Measurements from ENCODE around the gene TSPAN5.
A peak's percentile ranks its signal among the peaks of the same experiment; 100 is the strongest.
"Not testable (repeated sequence)": the region's sequence is repeated elsewhere in the genome, so short reads cannot be mapped to it uniquely, and the experiment has no call there.

The TSPAN5 gene

DNA sequence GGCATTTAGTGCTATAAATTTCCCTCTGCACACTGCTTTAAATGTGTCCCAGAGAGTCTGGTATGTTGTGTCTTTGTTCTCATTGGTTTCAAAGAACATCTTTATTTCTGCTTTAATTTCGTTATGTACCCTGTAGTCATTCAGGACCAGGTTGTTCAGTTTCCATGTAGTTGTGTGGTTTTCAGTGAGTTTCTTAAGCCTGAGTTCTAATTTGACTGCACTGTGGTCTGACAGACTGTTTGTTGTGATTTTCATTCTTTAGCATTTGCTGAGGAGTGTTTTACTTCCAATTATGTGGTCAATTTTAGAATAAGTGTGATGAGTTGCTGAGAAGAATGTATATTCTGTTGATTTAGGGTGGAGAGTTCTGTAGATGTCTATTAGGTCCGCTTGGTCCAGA lies 124.3 kb downstream of the TSPAN5 start:
- H3K4me3 Mint-ChIP-seq; H3K9me3 Mint-ChIP-seq; H3K27me3 Mint-ChIP-seq (ENCODE audit: low read depth): not testable (repeated sequence)
- Mint-ChIP-seq H3K36me3 (ENCODE audit: low read depth) (peaks cover 18% of the 10 kb centered on the region), H3K27ac (peak overlapping the region; percentile 17), H3K4me1 (ENCODE audit: low read depth) (peaks cover 28% of the 10 kb centered on the region)

DNA sequence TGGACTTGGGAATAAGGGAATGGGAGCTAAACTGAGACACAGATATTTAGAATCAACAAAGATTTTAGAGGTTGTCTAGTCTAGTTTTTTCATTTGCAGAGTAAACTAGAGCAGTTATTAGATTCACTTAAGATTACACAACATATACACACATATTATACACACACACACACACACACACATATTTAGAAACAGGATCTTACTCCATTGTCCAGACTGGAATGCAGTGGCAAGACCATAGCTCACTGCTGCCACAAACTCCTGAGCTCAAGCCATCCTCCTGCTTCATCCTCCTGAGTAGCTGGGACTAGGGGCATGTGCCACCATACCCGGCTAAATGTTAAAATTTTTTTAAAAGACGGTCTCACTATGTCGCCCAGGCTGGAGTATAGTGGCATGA lies 127.8 kb downstream of the TSPAN5 start:
- peaks cover 8% of the 10 kb centered on the region for H3K36me3 Mint-ChIP-seq (ENCODE audit: low read depth)
- H3K4me1 Mint-ChIP-seq (ENCODE audit: low read depth): peaks cover 32% of the 10 kb centered on the region
- no peak overlapping the region for H3K27ac Mint-ChIP-seq
- no peaks in the 10 kb centered on the region for H3K27me3 Mint-ChIP-seq (ENCODE audit: low read depth)
- no peak overlapping the region for H3K4me3 Mint-ChIP-seq
- H3K9me3 Mint-ChIP-seq: no peaks in the 10 kb centered on the region

DNA sequence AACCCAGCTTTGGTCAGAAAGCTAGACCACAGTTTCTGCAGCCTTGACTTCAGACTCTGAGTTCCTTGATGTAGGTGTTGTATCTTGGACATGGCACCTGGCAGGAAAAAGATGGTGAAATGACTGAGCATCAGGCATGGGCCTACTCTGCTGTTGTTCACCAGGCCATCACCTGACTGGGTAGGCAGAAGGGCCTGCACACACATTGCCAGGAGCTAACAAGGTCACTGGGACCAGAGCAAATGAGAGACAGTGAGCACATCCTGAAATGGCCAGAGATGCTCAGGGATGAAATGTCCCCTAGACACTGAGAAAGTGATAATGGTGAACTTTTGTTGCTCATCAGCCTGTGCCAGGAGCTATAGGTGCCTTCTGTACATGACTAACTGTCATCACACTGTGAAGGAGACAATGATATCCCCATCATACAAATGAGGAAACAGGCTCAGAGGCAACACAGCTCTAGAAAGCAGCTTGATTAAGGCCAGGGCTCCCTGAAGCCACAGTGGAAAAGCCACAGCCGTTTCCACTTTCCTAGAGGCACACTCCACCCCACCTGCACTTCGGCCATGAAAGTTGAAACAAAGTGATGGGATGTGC lies 128.3 kb downstream of the TSPAN5 start:
- H3K27ac Mint-ChIP-seq: peak overlapping the region; percentile 55
- H3K4me1 Mint-ChIP-seq (ENCODE audit: low read depth): peaks cover 30% of the 10 kb centered on the region
- peaks cover 8% of the 10 kb centered on the region for H3K36me3 Mint-ChIP-seq (ENCODE audit: low read depth)
- no peaks in the 10 kb centered on the region for H3K9me3 Mint-ChIP-seq
- H3K4me3 Mint-ChIP-seq: no peak overlapping the region
- no peaks in the 10 kb centered on the region for H3K27me3 Mint-ChIP-seq (ENCODE audit: low read depth)

DNA sequence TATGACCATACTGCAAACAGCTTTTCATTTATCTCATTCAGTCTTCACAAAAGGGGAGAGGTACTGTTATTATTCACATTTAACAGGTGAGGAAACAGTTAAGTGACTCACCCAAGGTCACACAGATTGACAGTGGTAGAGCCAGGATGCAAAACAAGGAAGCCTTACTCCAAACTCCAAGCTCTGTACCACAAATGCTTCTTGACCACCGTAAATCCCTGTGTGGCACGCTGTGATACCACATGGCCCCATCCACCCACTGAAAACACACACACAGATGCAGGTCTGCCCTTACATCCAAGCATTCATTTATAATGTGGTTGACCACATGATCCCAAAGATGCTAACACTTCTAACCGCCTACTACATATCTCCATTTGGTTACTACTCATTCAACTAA lies 129.5 kb downstream of the TSPAN5 start:
- Mint-ChIP-seq H3K27me3 (ENCODE audit: low read depth) (no peaks in the 10 kb centered on the region), H3K36me3 (ENCODE audit: low read depth) (peaks cover 4% of the 10 kb centered on the region), H3K4me1 (ENCODE audit: low read depth) (peaks cover 24% of the 10 kb centered on the region), H3K9me3 (no peaks in the 10 kb centered on the region), H3K27ac (peak overlapping the region; percentile 59), H3K4me3 (no peak overlapping the region)

DNA sequence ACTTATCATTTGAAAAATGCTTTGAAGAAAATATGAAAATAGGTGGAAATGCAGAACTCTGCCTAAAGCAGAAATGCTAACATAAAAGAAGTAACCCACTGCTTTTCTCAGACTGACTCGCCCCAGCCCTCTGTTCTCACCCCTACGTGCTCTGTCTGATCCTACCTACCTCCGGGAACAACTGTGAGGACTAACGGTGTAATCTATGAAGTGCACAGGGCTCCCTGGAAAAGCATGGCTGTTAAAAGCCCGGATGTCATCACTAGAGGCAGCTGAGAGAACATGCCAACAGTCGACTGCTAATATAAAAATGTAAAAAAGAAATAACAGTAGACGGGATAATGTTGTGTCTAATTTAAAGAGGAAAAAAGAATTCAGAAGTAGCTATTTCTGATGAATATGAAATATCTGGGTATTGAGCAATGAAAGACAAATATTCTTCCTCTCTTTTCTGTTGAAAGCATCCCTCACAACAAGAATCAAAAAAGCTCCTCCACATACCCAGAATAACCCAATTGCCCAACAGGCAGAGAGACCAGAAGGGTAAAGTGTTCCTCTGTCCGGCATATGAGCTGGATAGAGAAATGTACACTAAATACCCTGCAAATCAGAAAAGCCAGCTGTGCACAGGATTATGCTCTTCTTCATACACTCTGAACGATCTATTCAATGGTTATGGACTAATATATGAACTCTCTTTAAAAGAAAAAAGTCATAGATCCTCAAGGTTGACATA lies 130.7 kb downstream of the TSPAN5 start:
- Mint-ChIP-seq H3K27ac (no peak overlapping the region), H3K9me3 (no peaks in the 10 kb centered on the region), H3K36me3 (ENCODE audit: low read depth) (peaks cover 4% of the 10 kb centered on the region), H3K4me3 (no peak overlapping the region), H3K4me1 (ENCODE audit: low read depth) (peaks cover 24% of the 10 kb centered on the region), H3K27me3 (ENCODE audit: low read depth) (no peaks in the 10 kb centered on the region)

DNA sequence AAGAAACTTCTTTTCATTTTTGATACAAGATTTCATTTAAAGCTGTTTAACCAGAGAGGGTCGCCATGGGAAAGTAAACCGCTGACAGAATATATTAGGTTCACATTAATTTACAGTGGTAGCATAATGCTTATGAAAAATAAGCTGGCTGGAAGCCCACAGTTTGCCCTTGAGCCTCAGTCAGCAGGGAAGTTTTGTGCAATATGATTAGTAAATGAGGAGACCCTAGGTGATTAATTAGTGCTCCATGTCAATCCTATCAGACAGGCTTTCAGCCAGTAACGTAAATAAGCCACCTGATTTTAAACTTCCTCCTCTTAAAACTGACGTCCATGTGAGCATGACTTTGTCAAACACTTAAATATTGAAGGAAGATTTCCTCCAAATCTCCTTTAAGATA lies 134.2 kb downstream of the TSPAN5 start:
- H3K36me3 Mint-ChIP-seq (ENCODE audit: low read depth): no peaks in the 10 kb centered on the region

DNA sequence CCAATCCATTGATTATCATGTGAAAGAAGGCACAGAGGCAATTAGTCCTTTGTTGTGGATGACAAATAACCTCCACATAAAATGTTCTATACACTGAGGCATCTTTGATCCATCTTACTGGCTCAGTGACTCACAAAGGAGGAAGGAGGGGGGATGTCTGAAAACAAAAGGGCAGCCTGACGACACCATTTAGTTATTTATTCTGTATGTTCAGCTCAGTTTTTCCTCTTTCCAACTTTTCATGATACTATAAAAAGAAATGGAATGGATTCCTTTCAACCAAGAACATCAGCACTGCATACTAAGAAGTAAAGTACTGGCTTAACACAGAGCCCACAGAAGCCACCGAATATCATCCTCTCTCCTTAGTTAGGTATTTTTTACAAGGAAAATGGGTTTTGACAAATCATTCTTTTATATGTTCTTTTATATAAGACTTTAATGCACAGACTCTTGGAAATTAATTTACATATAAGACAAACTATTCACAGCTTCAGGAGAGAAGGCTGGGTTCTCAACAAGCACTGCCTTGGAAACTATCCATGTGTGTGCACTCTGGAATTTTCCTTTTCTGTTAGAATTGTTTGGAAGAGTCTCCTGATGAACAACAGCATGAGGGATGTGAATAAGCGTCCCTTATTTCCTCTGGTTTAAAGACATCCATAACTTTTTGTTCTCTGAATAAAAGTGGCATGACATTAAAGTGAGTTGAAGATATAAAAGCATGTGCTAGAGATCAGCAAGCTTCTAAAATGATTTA lies 135.6 kb downstream of the TSPAN5 start:
- H3K9me3 Mint-ChIP-seq: no peaks in the 10 kb centered on the region
- no peaks in the 10 kb centered on the region for H3K36me3 Mint-ChIP-seq (ENCODE audit: low read depth)
- no peak overlapping the region for H3K4me3 Mint-ChIP-seq
- H3K27me3 Mint-ChIP-seq (ENCODE audit: low read depth): no peaks in the 10 kb centered on the region
- no peak overlapping the region for H3K27ac Mint-ChIP-seq
- peaks cover 39% of the 10 kb centered on the region for H3K4me1 Mint-ChIP-seq (ENCODE audit: low read depth)

More for the DNA sequence above, 134.2 kb downstream of the TSPAN5 start:
- Mint-ChIP-seq H3K27ac (no peak overlapping the region), H3K4me1 (ENCODE audit: low read depth) (peaks cover 35% of the 10 kb centered on the region), H3K4me3 (no peak overlapping the region), H3K9me3 (no peaks in the 10 kb centered on the region), H3K27me3 (ENCODE audit: low read depth) (no peaks in the 10 kb centered on the region)

DNA sequence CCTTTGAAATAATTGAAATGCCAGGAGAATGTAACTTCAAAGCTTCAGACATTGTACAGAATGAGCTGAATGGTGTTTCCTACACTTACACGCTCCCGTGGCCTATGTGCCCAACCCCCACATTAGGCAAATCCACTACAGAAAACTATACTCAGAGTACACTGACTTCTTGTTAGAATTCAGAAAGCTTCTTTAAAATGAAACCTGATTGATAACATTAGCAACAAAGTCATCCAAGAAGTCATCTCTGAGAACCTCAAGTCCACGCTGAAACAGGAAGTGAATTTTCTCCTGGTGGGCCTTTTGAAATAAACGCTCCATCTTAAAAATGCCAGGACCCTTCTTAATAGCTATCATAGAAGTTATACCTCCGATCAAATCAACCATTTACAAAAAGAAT lies 136.3 kb downstream of the TSPAN5 start:
- Mint-ChIP-seq H3K27ac (peak overlapping the region; percentile 20), H3K4me3 (no peak overlapping the region), H3K4me1 (ENCODE audit: low read depth) (peaks cover 44% of the 10 kb centered on the region), H3K27me3 (ENCODE audit: low read depth) (no peaks in the 10 kb centered on the region), H3K9me3 (peaks cover 1% of the 10 kb centered on the region), H3K36me3 (ENCODE audit: low read depth) (no peaks in the 10 kb centered on the region)

DNA sequence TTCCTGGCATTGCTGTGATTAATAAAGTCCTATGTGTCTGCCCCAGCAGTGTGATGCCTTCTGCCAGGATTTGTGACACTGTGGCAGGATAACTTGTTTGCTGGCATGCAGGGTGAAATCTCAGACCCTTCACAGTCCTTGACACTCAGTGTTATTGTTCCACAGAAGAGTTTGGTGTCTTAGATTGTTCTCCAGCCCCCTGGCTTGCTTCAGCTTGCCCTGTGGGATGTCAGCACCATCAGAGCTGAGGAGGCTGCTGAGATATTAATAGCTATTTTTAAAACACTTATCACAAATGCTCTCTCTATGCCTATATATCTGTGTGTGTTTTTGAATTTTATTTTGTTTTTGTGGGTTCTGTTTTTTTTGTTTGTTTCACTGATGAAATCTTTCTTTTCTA lies 136.9 kb downstream of the TSPAN5 start:
- Mint-ChIP-seq H3K9me3 (peaks cover 7% of the 10 kb centered on the region), H3K4me3 (no peak overlapping the region), H3K27ac (no peak overlapping the region), H3K4me1 (ENCODE audit: low read depth) (peaks cover 48% of the 10 kb centered on the region), H3K27me3 (ENCODE audit: low read depth) (no peaks in the 10 kb centered on the region), H3K36me3 (ENCODE audit: low read depth) (peaks cover 6% of the 10 kb centered on the region)

DNA sequence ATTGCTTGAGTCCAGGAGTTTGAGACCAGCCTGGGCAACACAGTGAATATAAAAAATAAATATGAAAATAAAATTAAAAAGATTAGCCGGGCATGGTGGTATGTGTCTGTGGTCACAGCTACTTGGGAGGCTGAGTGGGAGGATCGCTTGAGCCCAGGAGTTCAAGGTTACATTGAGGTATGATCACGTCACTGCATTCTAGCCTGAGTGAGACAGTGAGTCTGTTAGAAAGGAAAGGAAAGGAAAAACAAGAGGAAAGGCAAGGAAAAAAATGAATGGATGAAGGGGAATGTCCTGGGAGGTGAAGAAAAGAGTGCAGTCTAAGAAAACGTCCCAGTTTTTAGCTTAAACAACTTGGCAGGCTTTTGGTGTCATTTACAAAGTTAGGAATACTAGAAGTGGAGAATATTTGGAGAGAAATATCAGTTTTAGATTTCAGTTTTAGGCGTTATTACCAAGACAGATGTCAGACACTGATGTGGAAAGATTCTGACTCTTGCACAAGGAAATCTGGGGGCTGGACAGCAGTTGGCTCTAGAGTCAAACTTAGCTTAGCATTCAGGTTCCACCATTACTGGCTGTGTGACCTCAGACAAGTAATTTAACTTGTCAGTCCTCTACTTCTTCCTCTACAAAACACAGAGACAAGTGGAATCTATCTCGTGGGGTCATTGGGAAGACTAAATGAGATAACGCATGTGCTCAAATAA lies 139.0 kb downstream of the TSPAN5 start:
- Mint-ChIP-seq H3K27ac (peak overlapping the region; percentile 39), H3K9me3 (peaks cover 8% of the 10 kb centered on the region), H3K4me3 (no peak overlapping the region), H3K4me1 (ENCODE audit: low read depth) (peaks cover 59% of the 10 kb centered on the region), H3K36me3 (ENCODE audit: low read depth) (peaks cover 11% of the 10 kb centered on the region), H3K27me3 (ENCODE audit: low read depth) (no peaks in the 10 kb centered on the region)

DNA sequence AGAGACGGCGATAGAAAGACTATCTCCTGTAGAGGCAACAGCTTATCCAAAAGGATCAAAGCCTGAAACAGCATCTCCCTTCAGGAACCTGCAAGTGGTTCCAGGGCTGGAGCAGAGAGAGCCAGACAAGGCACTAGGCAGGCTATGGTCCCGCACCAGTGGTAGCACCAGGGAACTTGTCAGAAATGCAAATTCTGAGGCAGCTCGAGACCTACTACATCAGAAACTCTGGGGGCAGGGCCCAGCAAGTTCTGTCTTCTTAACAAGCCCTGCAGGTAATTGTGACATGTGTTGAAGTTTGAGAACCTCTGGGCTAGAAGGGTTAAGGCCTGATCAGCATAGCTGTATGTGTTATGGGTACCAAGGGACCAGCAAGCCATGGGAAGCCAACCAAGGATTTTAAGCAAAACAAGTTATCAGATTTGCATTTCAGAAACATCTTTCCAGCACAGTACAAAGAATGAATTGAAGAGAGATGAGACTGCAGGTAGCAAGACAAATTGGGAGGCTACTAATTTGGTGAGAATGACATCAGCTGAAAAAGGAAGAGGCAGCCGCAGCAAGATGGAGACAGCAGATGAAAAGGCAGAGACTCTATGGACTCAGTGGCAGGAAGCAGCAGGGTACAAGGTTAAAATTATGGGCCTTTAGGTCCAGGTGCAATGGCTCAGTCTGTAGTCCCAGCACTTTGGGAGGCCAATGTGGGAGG lies 139.7 kb downstream of the TSPAN5 start:
- Mint-ChIP-seq H3K4me1 (ENCODE audit: low read depth) (peaks cover 59% of the 10 kb centered on the region), H3K27ac (peak overlapping the region; percentile 65)

DNA sequence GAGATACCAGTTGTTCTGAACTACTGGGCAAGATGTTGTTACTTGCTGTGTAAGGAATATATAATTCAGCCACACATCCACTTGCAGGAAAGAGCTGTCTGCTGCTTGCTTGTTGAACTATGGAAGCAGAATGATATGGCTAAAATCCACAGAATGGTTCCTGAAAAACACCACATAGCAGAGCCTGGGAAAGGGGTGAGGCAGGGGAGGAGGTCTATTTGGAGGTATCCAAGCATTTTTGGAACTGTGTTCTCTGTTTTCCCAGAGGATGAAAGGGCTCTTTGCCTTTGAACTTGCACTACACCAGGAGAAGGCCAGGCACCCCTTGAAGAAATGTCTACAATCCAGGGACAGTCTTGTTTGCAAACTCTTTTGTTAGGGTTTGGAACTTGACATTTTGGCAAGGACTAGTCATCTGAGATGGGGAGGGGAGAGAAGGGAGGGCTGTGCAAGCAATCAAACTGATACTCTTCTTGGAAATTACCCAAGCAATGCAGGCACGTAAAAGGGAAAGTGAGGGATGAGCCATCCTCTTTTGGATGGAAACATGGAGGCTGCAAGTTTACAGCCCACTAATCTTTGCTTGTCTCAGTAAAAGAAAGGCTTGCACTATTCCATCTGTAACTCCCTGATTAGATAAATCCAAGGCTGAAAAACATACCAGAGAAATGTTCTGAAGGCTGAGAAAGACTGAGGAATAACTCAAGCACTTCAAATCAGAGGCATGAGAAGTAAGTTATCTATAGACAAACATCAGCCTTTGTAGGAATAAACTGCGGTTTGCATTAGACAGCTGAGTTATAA lies 141.0 kb downstream of the TSPAN5 start:
- Mint-ChIP-seq H3K4me1 (ENCODE audit: low read depth) (peaks cover 63% of the 10 kb centered on the region), H3K4me3 (no peak overlapping the region), H3K27me3 (ENCODE audit: low read depth) (no peaks in the 10 kb centered on the region), H3K9me3 (peaks cover 8% of the 10 kb centered on the region), H3K27ac (no peak overlapping the region), H3K36me3 (ENCODE audit: low read depth) (peaks cover 13% of the 10 kb centered on the region)

More for the DNA sequence above, 139.7 kb downstream of the TSPAN5 start:
- H3K27me3 Mint-ChIP-seq (ENCODE audit: low read depth): no peaks in the 10 kb centered on the region
- H3K4me3 Mint-ChIP-seq: peak overlapping the region; percentile 8
- H3K36me3 Mint-ChIP-seq (ENCODE audit: low read depth): peaks cover 11% of the 10 kb centered on the region
- peaks cover 8% of the 10 kb centered on the region for H3K9me3 Mint-ChIP-seq

DNA sequence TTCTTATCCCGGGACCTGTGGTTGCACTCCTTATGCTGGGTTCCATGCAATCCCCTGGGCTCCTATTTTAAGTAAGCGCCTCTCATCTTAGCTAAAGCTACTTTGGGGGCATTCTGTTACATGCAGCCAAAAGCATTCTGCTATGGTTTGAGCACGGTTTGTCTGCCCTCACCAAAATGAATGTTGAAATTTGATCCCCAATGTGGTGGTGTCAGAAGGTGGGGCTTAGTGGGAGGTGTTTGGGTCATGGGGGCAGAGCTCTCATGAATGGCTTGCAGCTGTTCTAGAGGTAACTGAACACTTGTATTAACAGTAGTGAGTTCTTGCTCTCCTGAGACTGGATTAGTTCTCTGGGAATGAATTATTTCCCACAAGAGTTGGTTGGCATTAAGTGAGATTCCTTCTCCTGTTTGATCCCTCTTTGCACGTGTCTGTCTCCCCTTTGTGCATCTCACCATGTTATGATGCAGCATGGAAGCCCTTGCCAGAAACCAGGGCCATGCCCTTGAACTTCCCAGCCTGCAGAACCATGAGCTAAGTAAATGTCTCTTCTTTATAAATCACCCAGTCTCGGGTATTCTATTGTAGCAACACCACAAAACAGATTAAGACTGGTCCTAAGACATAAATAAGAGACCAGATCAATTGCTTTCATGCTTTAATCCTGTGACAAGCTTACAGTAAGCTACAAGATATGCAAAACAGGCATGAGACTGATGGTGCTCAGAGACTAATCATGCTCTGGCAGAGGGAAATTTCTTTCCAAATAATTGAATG lies 141.8 kb downstream of the TSPAN5 start:
- Mint-ChIP-seq H3K4me1 (ENCODE audit: low read depth) (peaks cover 55% of the 10 kb centered on the region), H3K9me3 (peaks cover 8% of the 10 kb centered on the region), H3K27ac (no peak overlapping the region)

More for the DNA sequence above, 141.8 kb downstream of the TSPAN5 start:
- no peaks in the 10 kb centered on the region for H3K27me3 Mint-ChIP-seq (ENCODE audit: low read depth)
- no peak overlapping the region for H3K4me3 Mint-ChIP-seq
- H3K36me3 Mint-ChIP-seq (ENCODE audit: low read depth): peaks cover 13% of the 10 kb centered on the region
